IPS DF 6.9 (cell line): Measurements from ENCODE around the gene PRKD3.

Experiments
- DNase-seq: peaks from one replicate; pipeline ENCODE4 v3.0.0-alpha.2; 2013; ENCODE audit warnings: low read depth, low spot score
- H3K27ac ChIP-seq: one replicate; pipeline ENCODE4 v1.5.1; 2013; ENCODE audit warnings: low read length, control low read depth
- H3K27me3 ChIP-seq: 2 replicates; pipeline ENCODE4 v1.6.1; 2013; ENCODE audit warnings: mild to moderate bottlenecking, low read length; ENCODE audit not compliant: control insufficient read depth, insufficient read depth
- H3K36me3 ChIP-seq: 2 replicates; pipeline ENCODE4 v1.6.1; 2013; ENCODE audit warnings: low read length; ENCODE audit not compliant: control insufficient read depth, insufficient read depth
- H3K4me1 ChIP-seq: 2 replicates; pipeline ENCODE4 v1.6.1; 2013; ENCODE audit warnings: low read length; ENCODE audit not compliant: control insufficient read depth, insufficient read depth
- H3K4me3 ChIP-seq: 2 replicates; pipeline ENCODE4 v1.5.1; 2013; ENCODE audit warnings: mild to moderate bottlenecking, low read length
- H3K9me3 ChIP-seq: 2 replicates; pipeline ENCODE4 v1.6.1; 2013; ENCODE audit warnings: low read length, inconsistent platforms; ENCODE audit not compliant: control insufficient read depth, insufficient read depth
- WGBS: extraction: QIAGEN DNeasy Blood & Tissue Kit; methylation state at CpG from one replicate; pipeline ENCODE4 v1.1.7; 2013; ENCODE audit warnings: mixed read lengths, missing lambda C conversion rate; ENCODE audit not compliant: insufficient read length, insufficient coverage; 5-methylcytosine and 5-hydroxymethylcytosine counted together

PRKD3 gene

GRCh38 chr2:37291680-37292079 is 33.0 kb downstream of the PRKD3 start:
- no peak overlapping the region for H3K27ac ChIP-seq
- no peak for DNase-seq
- no peak overlapping the region for H3K4me3 ChIP-seq
- H3K9me3 ChIP-seq, result no peaks in the 10 kb centered on the region
- no peaks in the 10 kb centered on the region for H3K4me1 ChIP-seq
- no peaks in the 10 kb centered on the region for H3K36me3 ChIP-seq
- no peaks in the 10 kb centered on the region for H3K27me3 ChIP-seq
- WGBS, result no CpG with 5 or more reads among the region's 2 CpGs

GRCh38 chr2:37287966-37288365 is 36.7 kb downstream of the PRKD3 start:
- WGBS, result no CpG with 5 or more reads among the region's 2 CpGs
- no peaks in the 10 kb centered on the region; the same call in 1 of the 2 replicates for H3K36me3 ChIP-seq
- no peaks in the 10 kb centered on the region for H3K27me3 ChIP-seq
- no peak overlapping the region for H3K27ac ChIP-seq
- no peak for DNase-seq
- no peaks in the 10 kb centered on the region for H3K4me1 ChIP-seq
- H3K4me3 ChIP-seq, result no peak overlapping the region
- no peaks in the 10 kb centered on the region for H3K9me3 ChIP-seq

GRCh38 chr2:37284381-37284780 is 40.3 kb downstream of the PRKD3 start:
- H3K27me3 ChIP-seq, result no peaks in the 10 kb centered on the region
- H3K4me3 ChIP-seq, result no peak overlapping the region
- H3K27ac ChIP-seq, result no peak overlapping the region
- no peak for DNase-seq
- no peaks in the 10 kb centered on the region for H3K9me3 ChIP-seq
- H3K4me1 ChIP-seq, result no peaks in the 10 kb centered on the region
- no peaks in the 10 kb centered on the region; the same call in 1 of the 2 replicates for H3K36me3 ChIP-seq

- DNase-seq, result no peak
- Histone ChIP-seq H3K9me3 (no peaks in the 10 kb centered on the region), H3K27me3 (no peaks in the 10 kb centered on the region), H3K27ac (no peak overlapping the region), H3K4me3 (no peak overlapping the region), H3K4me1 (no peaks in the 10 kb centered on the region), H3K36me3 (no peaks in the 10 kb centered on the region; the same call in 1 of the 2 replicates)
- WGBS, result no CpG with 5 or more reads among the region's 2 CpGs
Observed at GRCh38 chr2:37283207-37283606, 41.4 kb downstream of the PRKD3 start.

- H3K4me1 ChIP-seq, result no peaks in the 10 kb centered on the region
- no CpG with 5 or more reads among the region's 2 CpGs for WGBS
Observed at GRCh38 chr2:37282746-37283145, 41.9 kb downstream of the PRKD3 start.

GRCh38 chr2:37281916-37282315 is 42.7 kb downstream of the PRKD3 start:
- DNase-seq, result no peak
- Histone ChIP-seq H3K4me1 (no peaks in the 10 kb centered on the region), H3K4me3 (no peak overlapping the region), H3K27ac (no peak overlapping the region), H3K36me3 (no peaks in the 10 kb centered on the region; the same call in 1 of the 2 replicates), H3K9me3 (no peaks in the 10 kb centered on the region), H3K27me3 (no peaks in the 10 kb centered on the region)
- no CpG with 5 or more reads among the region's 1 CpG for WGBS

More at GRCh38 chr2:37282746-37283145, 41.9 kb downstream of the PRKD3 start:
- H3K4me3 ChIP-seq, result no peak overlapping the region
- no peak for DNase-seq
- no peaks in the 10 kb centered on the region for H3K9me3 ChIP-seq
- no peaks in the 10 kb centered on the region; the same call in 1 of the 2 replicates for H3K36me3 ChIP-seq
- H3K27ac ChIP-seq, result no peak overlapping the region
- H3K27me3 ChIP-seq, result no peaks in the 10 kb centered on the region

DNA sequence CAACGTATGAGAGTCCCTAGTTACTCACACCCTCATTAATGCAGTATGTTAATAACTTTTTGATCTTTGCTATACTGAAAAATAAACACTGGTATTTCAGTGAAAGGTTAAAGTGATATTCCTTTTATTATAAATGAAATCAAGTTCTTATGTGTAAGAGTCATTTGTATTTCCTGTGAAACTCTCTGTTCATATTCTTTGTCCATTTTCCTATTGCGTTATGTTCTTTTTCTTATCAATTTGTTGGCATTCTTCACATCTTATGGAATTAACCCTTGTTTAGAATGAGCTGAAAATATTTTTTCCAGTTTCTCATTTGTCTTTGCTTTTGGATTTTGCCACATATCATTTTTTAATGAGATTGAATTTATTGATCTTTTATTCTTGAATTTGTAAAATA is 48.3 kb downstream of the PRKD3 start:
- no peaks in the 10 kb centered on the region for H3K27me3 ChIP-seq
- H3K27ac ChIP-seq, result no peak overlapping the region
- peaks cover 8% of the 10 kb centered on the region; the same call in 1 of the 2 replicates for H3K36me3 ChIP-seq
- WGBS, result no CpG with 5 or more reads among the region's 2 CpGs
- no peak overlapping the region for H3K4me3 ChIP-seq
- no peaks in the 10 kb centered on the region for H3K4me1 ChIP-seq
- no peaks in the 10 kb centered on the region for H3K9me3 ChIP-seq
- no peak for DNase-seq
